ENCODE measurements around the gene PPP1R27.

DNA sequence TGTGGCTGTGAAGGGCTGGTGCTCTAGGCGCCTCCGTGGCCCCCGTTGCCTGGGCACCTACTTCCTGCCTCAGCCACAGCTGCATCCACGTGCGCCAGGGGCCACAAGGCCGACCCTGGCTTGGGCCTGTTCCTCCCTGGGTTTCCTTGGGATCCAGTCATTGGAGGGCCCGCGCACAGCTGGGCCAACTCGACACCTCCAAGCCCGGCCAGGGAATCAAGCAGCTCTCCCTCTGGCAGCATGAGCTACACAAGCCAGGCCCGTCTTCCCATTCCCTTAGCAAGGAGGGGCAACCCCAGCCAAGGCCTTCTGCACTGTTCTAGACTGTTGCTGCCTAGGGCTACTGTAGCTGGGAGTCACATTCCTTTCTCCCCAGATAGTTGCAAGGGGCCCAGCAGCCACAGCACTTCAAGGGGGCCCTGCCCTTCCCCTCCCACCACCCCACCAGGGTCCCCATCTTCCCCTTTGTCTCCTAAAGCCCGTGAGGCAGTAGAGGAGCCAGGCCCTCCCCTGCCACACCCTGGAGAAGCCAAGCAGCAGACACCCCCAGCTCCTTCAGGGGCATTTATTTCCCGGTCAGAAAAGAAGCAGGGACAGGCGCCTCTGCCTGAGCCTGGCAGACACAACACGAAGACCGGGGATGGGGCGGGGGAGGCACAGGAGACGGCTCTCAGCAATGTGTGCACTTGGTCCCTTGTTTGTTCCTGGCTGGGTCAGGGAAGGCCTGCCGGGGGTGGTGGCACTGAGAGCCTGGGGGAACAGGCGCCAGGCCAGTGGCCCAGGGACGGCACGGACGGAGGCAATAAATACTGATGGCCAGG lies 32.5 kb upstream of the PPP1R27 start:
- TF ChIP-seq, protein P1, sequence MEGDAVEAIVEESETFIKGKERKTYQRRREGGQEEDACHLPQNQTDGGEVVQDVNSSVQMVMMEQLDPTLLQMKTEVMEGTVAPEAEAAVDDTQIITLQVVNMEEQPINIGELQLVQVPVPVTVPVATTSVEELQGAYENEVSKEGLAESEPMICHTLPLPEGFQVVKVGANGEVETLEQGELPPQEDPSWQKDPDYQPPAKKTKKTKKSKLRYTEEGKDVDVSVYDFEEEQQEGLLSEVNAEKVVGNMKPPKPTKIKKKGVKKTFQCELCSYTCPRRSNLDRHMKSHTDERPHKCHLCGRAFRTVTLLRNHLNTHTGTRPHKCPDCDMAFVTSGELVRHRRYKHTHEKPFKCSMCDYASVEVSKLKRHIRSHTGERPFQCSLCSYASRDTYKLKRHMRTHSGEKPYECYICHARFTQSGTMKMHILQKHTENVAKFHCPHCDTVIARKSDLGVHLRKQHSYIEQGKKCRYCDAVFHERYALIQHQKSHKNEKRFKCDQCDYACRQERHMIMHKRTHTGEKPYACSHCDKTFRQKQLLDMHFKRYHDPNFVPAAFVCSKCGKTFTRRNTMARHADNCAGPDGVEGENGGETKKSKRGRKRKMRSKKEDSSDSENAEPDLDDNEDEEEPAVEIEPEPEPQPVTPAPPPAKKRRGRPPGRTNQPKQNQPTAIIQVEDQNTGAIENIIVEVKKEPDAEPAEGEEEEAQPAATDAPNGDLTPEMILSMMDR (IDR thresholded peaks at IDR 0.05; ENCODE audit: borderline replicate concordance, extremely low read depth, low read length, poor library complexity, severe bottlenecking), result no peak
- no peak for TF ChIP-seq EZH2 (IDR thresholded peaks at IDR 0.05; ENCODE audit: borderline replicate concordance, low read depth, low read length, severe bottlenecking)

Data from DND-41 (cell line).